ENCODE data around the gene FAT1. TPM values are rescaled to one million over a fixed set of nuclear protein-coding genes. Genes with fewer than 3 reads are reported as not detected.

Gene FAT1
- total RNA-seq, 4 donors from 2014 or later, result 73.1 to 95.6 (median 76.5) TPM

DNA sequence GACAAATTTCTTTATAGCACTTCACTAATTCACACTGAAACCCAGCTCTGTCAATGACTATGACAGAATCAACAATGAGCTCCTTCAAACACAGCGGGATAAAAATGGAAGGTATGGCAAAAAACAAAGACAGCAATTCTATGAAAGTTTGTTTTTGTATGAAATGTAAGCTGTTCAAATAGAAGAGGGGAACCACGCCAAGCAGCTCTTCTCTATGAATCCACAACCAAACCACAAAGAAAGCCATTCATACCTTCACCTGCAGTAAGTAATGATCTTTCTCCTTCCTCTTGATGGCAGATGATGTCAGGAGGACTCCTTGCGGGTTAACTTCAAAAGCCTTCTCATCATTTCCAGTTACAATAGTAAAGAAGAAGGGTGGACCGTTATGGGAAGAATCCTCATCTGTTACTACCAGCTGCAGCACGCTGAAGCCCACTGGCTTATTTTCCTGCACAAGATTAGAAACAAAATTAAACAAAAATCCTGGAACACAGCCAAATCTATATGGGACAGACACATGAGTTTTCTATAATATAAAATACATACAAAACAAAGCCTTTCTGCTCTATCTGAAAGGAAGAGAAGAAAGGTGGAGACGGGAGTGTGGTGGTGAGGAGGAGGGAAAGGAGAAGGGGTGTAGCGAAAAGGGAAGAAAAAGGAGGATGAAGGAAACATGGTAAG lies 119.4 kb downstream of the FAT1 start:
- Histone ChIP-seq H3K4me1 (no peaks in the 10 kb centered on the region), H3K27me3 (no peaks in the 10 kb centered on the region), H3K4me3 (replicated peaks in 1 of 3) (no peak overlapping the region), H3K27ac (no peak overlapping the region), H3K9me3 (no peaks in the 10 kb centered on the region), H3K36me3 (peaks cover 26 to 36% of the 10 kb centered on the region in 2 donors)
- intact Hi-C loops (cut with DNase I), result no loop called here
- 82 to 85% methylated on average over 7 of the region's 7 CpGs for WGBS, 2 donors
- no peak for DNase-seq
- TF ChIP-seq CTCF (IDR thresholded peaks at IDR 0.05), result no peak
- no peak for TF ChIP-seq POLR2A (IDR thresholded peaks at IDR 0.05)

- no peak overlapping the region for H3K4me3 ChIP-seq (replicated peaks in 1 of 3)
- H3K36me3 ChIP-seq, result peaks cover 29 to 33% of the 10 kb centered on the region in 2 donors
- H3K9me3 ChIP-seq, result no peaks in the 10 kb centered on the region
- H3K27me3 ChIP-seq, result no peaks in the 10 kb centered on the region
- TF ChIP-seq POLR2A (IDR thresholded peaks at IDR 0.05) (no peak), CTCF (IDR thresholded peaks at IDR 0.05) (no peak)
- no peaks in the 10 kb centered on the region for H3K4me1 ChIP-seq
- H3K27ac ChIP-seq, result no peak overlapping the region
- DNase-seq, result no peak
- intact Hi-C loops (cut with DNase I), result no loop called here
- 96 to 97% methylated on average over 9 of the region's 9 CpGs for WGBS, 2 donors
Measured at GRCh38 chr4:186602978-186603377, 120.7 kb downstream of the FAT1 start.

DNA sequence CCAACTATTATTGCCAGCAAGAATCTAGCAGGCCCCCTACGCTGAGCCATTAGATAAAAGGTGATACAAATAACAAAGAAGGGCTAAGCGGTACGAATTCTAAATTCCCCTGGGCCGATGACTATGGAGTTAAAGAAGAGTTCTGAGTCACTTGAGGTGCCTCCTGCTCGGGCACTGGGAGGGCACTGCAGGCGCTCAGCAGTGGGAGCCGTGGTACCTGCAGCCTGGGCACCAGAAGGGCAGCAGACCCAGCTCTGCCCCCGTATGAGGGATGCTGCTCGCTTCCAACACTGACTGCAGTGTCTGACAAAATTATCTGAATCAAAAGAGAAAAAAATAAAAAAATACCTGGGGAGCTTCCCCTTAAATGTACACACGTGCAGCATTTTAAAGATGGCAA lies 124.2 kb downstream of the FAT1 start:
- intact Hi-C loops (cut with DNase I), result no loop called here
- WGBS, 2 donors, result 93 to 96% methylated on average over 10 of the region's 10 CpGs
- H3K36me3 ChIP-seq, result peaks cover 39 to 42% of the 10 kb centered on the region in 2 donors

DNA sequence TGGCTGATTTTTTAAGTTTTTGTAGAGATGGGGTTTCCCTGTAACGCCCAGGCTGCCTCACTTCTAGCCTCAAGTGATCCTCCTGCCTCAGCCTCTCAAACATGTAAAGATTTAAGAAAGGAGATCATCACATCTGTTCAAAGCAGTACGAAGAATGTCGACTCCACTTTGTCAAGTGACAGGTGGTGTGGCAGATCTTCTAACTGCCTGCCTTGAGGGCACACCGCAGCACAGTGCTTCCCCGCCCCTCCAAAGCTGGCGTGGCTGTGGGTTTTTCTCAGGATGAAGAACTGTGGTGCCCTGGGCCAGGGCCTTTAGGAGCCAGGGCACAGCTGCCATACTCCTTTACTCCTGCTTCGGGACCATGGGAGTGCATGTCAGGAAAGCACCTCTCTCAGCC lies 125.0 kb downstream of the FAT1 start:
- intact Hi-C loops (cut with DNase I), result no loop called here
- Histone ChIP-seq H3K27ac (no peak overlapping the region), H3K9me3 (no peaks in the 10 kb centered on the region), H3K4me3 (replicated peaks in 1 of 3) (no peak overlapping the region), H3K27me3 (no peaks in the 10 kb centered on the region), H3K36me3 (peaks cover 38 to 42% of the 10 kb centered on the region in 2 donors), H3K4me1 (no peaks in the 10 kb centered on the region)
- no peak for TF ChIP-seq CTCF (IDR thresholded peaks at IDR 0.05)
- no peak for TF ChIP-seq POLR2A (IDR thresholded peaks at IDR 0.05)
- WGBS, 2 donors, result 98 to 99% methylated on average over 7 of the region's 7 CpGs
- DNase-seq, result no peak

More for the DNA sequence above, 124.2 kb downstream of the FAT1 start:
- Histone ChIP-seq H3K9me3 (no peaks in the 10 kb centered on the region), H3K27me3 (no peaks in the 10 kb centered on the region), H3K27ac (no peak overlapping the region), H3K4me1 (no peaks in the 10 kb centered on the region), H3K4me3 (replicated peaks in 1 of 3) (no peak overlapping the region)
- no peak for DNase-seq
- TF ChIP-seq POLR2A (IDR thresholded peaks at IDR 0.05) (no peak), CTCF (IDR thresholded peaks at IDR 0.05) (no peak)

DNA sequence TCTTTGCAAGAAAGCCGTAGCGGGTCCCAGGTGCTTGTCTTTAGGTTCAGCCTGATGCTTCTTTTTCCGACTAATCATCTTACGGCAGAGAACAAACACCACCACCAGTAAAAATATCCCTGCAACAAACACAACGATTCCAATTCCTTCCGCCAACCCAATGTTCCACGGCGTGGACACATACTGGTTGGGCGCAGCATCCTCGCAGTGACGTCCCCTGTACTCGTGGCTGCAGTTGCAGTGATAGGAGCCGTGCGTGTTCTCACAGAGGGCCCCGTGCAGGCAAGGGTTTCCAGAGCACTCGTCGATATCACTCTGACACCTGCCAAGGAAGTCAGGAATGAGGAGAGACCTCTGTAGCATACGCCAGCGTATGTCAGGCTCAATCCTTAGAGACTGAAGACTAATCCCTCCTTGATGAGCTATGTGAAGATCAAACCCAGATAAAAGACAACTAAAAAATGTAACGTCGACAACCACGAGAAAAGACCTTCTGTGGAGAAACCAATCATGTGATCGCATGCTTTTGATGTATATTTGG lies 126.7 kb downstream of the FAT1 start:
- no peak for DNase-seq
- no peak for TF ChIP-seq POLR2A (IDR thresholded peaks at IDR 0.05)
- no peak for TF ChIP-seq CTCF (IDR thresholded peaks at IDR 0.05)
- Histone ChIP-seq H3K4me3 (replicated peaks in 1 of 3) (no peak overlapping the region), H3K36me3 (peaks cover 24 to 34% of the 10 kb centered on the region in 2 donors), H3K27ac (no peak overlapping the region), H3K9me3 (no peaks in the 10 kb centered on the region), H3K27me3 (no peaks in the 10 kb centered on the region), H3K4me1 (no peaks in the 10 kb centered on the region)
- intact Hi-C loops (cut with DNase I), result no loop called here
- 96% methylated on average over 23 of the region's 23 CpGs for WGBS, 2 donors

Measured in thyroid gland (tissue), 4 donors.